ENCODE measurements around the gene MTHFSD. TPM values are rescaled to one million over a fixed set of nuclear protein-coding genes. Genes with fewer than 3 reads are reported as not detected.
A peak's percentile ranks its signal among the peaks of the same experiment; 100 is the strongest.

The MTHFSD gene
- total and polyA plus RNA-seq, 3 experiments from 2014 or later: 21.9 to 25.0 (median 23.0) TPM

- peaks cover 20% of the 10 kb centered on the region for H3K36me3 ChIP-seq (ENCODE audit: insufficient read depth, low read length)
- CTCF ChIA-PET: no interaction called here
- POLR2A ChIA-PET: no interaction called here
Observed at GRCh38 chr16:86545481-86545880, 9.6 kb downstream of the MTHFSD start.

DNA sequence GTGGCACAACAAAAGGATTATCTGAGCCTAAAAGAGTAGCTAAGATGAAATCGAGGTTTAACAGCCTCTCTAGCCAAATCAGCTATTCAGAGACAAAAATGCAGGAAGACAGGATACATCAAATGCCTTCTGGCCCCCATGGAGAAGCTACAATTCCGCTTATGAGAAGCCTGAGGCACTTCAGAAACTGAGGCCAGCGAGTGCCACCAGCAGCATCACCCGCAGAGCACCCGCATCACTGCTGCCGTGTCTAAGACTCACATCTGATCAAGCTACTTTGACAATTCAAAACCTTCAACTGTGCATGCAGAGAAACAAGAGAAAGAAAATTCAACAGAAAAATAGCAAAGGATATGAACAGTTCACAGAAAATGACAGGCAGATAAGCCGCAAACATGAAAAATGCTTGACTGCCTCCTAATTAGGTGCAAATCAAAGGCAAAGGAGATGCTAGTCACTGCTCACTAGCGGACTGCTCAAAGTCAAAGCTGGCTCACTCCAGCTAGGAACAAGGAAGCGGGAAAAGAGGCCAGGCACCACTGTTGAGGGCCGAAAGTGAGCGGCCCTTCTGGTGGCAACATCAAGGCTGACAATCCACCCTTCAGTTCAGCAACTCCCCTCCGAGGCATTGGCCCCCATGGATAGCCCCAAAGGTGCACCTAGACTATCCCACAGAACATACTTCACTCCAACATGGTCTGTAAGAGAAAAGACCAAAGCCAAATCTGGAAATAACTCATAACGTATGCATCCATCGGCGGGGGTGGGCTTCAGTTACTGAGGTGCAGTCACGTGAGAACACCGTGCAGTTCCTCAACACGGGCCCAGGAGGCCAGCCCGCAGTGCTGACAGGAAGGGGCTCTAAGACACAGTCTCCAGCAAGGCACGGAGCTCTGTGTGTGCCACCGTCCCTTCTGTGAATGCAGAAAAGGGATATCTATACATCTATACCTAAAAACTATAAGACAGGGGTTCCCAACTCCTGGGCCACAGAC is 12.0 kb downstream of the MTHFSD start:
- Histone ChIP-seq H3K27ac (ENCODE audit: low read depth, low read length) (no peak overlapping the region), H3K9me3 (ENCODE audit: low read length) (no peaks in the 10 kb centered on the region), H3K27me3 (ENCODE audit: insufficient read depth, low read length, poor library complexity, severe bottlenecking) (no peaks in the 10 kb centered on the region), H3K4me3 (ENCODE audit: low read length) (no peak overlapping the region), H3K36me3 (ENCODE audit: insufficient read depth, low read length) (peaks cover 30% of the 10 kb centered on the region), H3K4me1 (ENCODE audit: insufficient read depth, low read length) (no peaks in the 10 kb centered on the region)
- ChIA-PET CTCF (no interaction called here), POLR2A (no interaction called here)
- H3K9me3 Mint-ChIP-seq: no peaks in the 10 kb centered on the region
- no peak for DNase-seq
- no peak overlapping the region for H3K4me3 Mint-ChIP-seq
- H3K4me1 Mint-ChIP-seq: peaks cover 0 to 3% (median 0%) of the 10 kb centered on the region in 3 donors
- H3K36me3 Mint-ChIP-seq: peaks cover 4 to 97% (median 33%) of the 10 kb centered on the region in 3 donors
- no peak overlapping the region for H3K27ac Mint-ChIP-seq
- H3K27me3 Mint-ChIP-seq: no peaks in the 10 kb centered on the region

More at GRCh38 chr16:86545481-86545880, 9.6 kb downstream of the MTHFSD start:
- Mint-ChIP-seq H3K4me1 (peaks cover 0 to 3% (median 0%) of the 10 kb centered on the region in 3 donors), H3K36me3 (peaks cover 4 to 91% (median 24%) of the 10 kb centered on the region in 3 donors), H3K9me3 (no peaks in the 10 kb centered on the region), H3K27ac (peak overlapping the region in 1 of 8 donors; percentile 82), H3K27me3 (no peaks in the 10 kb centered on the region), H3K4me3 (no peak overlapping the region)
- DNase-seq: no peak
- no peak overlapping the region for H3K27ac ChIP-seq (ENCODE audit: low read depth, low read length)
- H3K4me1 ChIP-seq (ENCODE audit: insufficient read depth, low read length): no peaks in the 10 kb centered on the region
- no peak overlapping the region for H3K4me3 ChIP-seq (ENCODE audit: low read length)
- no peaks in the 10 kb centered on the region for H3K9me3 ChIP-seq (ENCODE audit: low read length)
- no peaks in the 10 kb centered on the region for H3K27me3 ChIP-seq (ENCODE audit: insufficient read depth, low read length, poor library complexity, severe bottlenecking)

DNA sequence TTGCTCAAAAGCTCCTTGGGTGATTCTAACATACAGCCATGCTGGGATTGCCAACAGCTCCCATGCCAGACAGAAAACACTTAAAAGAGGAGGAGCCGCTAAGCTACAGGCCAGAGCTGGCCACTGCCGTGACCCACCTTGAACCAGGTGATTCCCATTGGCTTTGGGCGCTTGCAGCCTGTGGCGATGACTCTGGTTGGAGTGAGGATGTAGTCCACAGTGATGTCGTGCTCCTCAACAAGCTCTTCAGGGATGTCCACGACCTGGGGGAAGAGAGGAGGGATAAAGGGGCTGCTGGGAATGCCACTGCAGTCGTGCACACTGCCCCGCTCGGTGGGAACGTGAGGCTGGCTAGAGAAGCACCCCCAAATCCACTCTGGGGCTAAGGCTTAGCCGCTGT is 13.5 kb downstream of the MTHFSD start:
- Mint-ChIP-seq H3K4me1 (peaks cover 0 to 3% (median 0%) of the 10 kb centered on the region in 3 donors), H3K27ac (no peak overlapping the region), H3K4me3 (no peak overlapping the region), H3K36me3 (peaks cover 4 to 97% (median 34%) of the 10 kb centered on the region in 3 donors), H3K9me3 (no peaks in the 10 kb centered on the region), H3K27me3 (no peaks in the 10 kb centered on the region)
- peaks cover 30% of the 10 kb centered on the region for H3K36me3 ChIP-seq (ENCODE audit: insufficient read depth, low read length)
- POLR2A ChIA-PET: no interaction called here
- H3K4me3 ChIP-seq (ENCODE audit: low read length): no peak overlapping the region
- DNase-seq: peak in 1 of 5 donors; percentile 9
- CTCF ChIA-PET: no interaction called here
- no peaks in the 10 kb centered on the region for H3K4me1 ChIP-seq (ENCODE audit: insufficient read depth, low read length)
- no peak overlapping the region for H3K27ac ChIP-seq (ENCODE audit: low read depth, low read length)
- no peaks in the 10 kb centered on the region for H3K9me3 ChIP-seq (ENCODE audit: low read length)
- H3K27me3 ChIP-seq (ENCODE audit: insufficient read depth, low read length, poor library complexity, severe bottlenecking): no peaks in the 10 kb centered on the region

- Mint-ChIP-seq H3K4me3 (no peak overlapping the region), H3K9me3 (no peaks in the 10 kb centered on the region), H3K27ac (no peak overlapping the region), H3K27me3 (no peaks in the 10 kb centered on the region), H3K4me1 (peaks cover 0 to 3% (median 0%) of the 10 kb centered on the region in 3 donors), H3K36me3 (peaks cover 4 to 96% (median 34%) of the 10 kb centered on the region in 3 donors)
- Histone ChIP-seq H3K4me1 (ENCODE audit: insufficient read depth, low read length) (no peaks in the 10 kb centered on the region), H3K27me3 (ENCODE audit: insufficient read depth, low read length, poor library complexity, severe bottlenecking) (no peaks in the 10 kb centered on the region), H3K27ac (ENCODE audit: low read depth, low read length) (no peak overlapping the region), H3K36me3 (ENCODE audit: insufficient read depth, low read length) (peaks cover 30% of the 10 kb centered on the region), H3K4me3 (ENCODE audit: low read length) (no peak overlapping the region), H3K9me3 (ENCODE audit: low read length) (no peaks in the 10 kb centered on the region)
- DNase-seq: no peak
- ChIA-PET CTCF (no interaction called here), POLR2A (no interaction called here)
Observed at GRCh38 chr16:86540894-86541293, 14.1 kb downstream of the MTHFSD start.

- H3K27ac ChIP-seq (ENCODE audit: low read depth, low read length): no peak overlapping the region
- H3K9me3 ChIP-seq (ENCODE audit: low read length): no peaks in the 10 kb centered on the region
- peak in 1 of 5 donors; percentile 26 for DNase-seq
- H3K36me3 ChIP-seq (ENCODE audit: insufficient read depth, low read length): peaks cover 30% of the 10 kb centered on the region
- ChIA-PET CTCF (no interaction called here), POLR2A (no interaction called here)
- Mint-ChIP-seq H3K4me1 (no peaks in the 10 kb centered on the region), H3K27ac (no peak overlapping the region), H3K4me3 (no peak overlapping the region), H3K9me3 (no peaks in the 10 kb centered on the region), H3K36me3 (peaks cover 0 to 85% (median 25%) of the 10 kb centered on the region in 3 donors), H3K27me3 (no peaks in the 10 kb centered on the region)
- H3K4me3 ChIP-seq (ENCODE audit: low read length): no peak overlapping the region
- H3K27me3 ChIP-seq (ENCODE audit: insufficient read depth, low read length, poor library complexity, severe bottlenecking): no peaks in the 10 kb centered on the region
- no peaks in the 10 kb centered on the region for H3K4me1 ChIP-seq (ENCODE audit: insufficient read depth, low read length)
Observed at GRCh38 chr16:86538196-86538780, 16.7 kb downstream of the MTHFSD start.

GRCh38 chr16:86537486-86537885 is 17.5 kb downstream of the MTHFSD start:
- Histone ChIP-seq H3K27ac (ENCODE audit: low read depth, low read length) (no peak overlapping the region), H3K36me3 (ENCODE audit: insufficient read depth, low read length) (peaks cover 30% of the 10 kb centered on the region), H3K9me3 (ENCODE audit: low read length) (no peaks in the 10 kb centered on the region), H3K4me1 (ENCODE audit: insufficient read depth, low read length) (no peaks in the 10 kb centered on the region), H3K4me3 (ENCODE audit: low read length) (no peak overlapping the region), H3K27me3 (ENCODE audit: insufficient read depth, low read length, poor library complexity, severe bottlenecking) (no peaks in the 10 kb centered on the region)
- Mint-ChIP-seq H3K4me1 (no peaks in the 10 kb centered on the region), H3K27me3 (no peaks in the 10 kb centered on the region), H3K4me3 (no peak overlapping the region), H3K27ac (no peak overlapping the region), H3K9me3 (no peaks in the 10 kb centered on the region), H3K36me3 (peaks cover 0 to 85% (median 25%) of the 10 kb centered on the region in 3 donors)
- ChIA-PET POLR2A (no interaction called here), CTCF (no interaction called here)
- DNase-seq: peak in 1 of 5 donors; percentile 18

DNA sequence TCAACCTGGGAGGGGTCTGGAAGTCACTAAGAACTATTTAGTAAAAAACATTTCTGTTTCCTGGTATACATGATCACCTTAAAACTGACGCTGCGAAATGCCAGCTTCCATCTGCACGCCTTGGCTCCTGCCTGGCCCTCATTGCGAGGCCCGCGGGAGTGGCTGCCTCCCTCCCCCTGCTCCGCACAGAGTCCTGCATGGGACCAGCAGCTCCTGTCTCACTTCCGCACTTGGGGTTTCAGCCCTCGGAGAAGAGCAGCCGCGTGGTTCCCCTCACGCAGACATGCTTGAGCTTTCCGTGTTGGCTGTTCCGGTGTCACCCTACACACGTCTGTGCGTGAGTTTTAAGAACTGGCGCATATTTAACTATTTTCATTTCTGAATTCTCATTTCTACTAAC is 18.4 kb downstream of the MTHFSD start:
- peaks cover 21% of the 10 kb centered on the region for H3K36me3 ChIP-seq (ENCODE audit: insufficient read depth, low read length)
- H3K4me3 ChIP-seq (ENCODE audit: low read length): no peak overlapping the region
- POLR2A ChIA-PET: no interaction called here
- no peaks in the 10 kb centered on the region for H3K4me1 ChIP-seq (ENCODE audit: insufficient read depth, low read length)
- no peak overlapping the region for H3K4me3 Mint-ChIP-seq
- no peaks in the 10 kb centered on the region for H3K9me3 ChIP-seq (ENCODE audit: low read length)
- DNase-seq: peak in 1 of 5 donors; percentile 42
- no peaks in the 10 kb centered on the region for H3K27me3 ChIP-seq (ENCODE audit: insufficient read depth, low read length, poor library complexity, severe bottlenecking)
- H3K27ac ChIP-seq (ENCODE audit: low read depth, low read length): no peak overlapping the region
- no peaks in the 10 kb centered on the region for H3K4me1 Mint-ChIP-seq
- no peaks in the 10 kb centered on the region for H3K27me3 Mint-ChIP-seq
- CTCF ChIA-PET: no interaction called here
- H3K36me3 Mint-ChIP-seq: peaks cover 0 to 83% (median 25%) of the 10 kb centered on the region in 3 donors
- peak overlapping the region in 1 of 8 donors; percentile 65 for H3K27ac Mint-ChIP-seq
- no peaks in the 10 kb centered on the region for H3K9me3 Mint-ChIP-seq
